Measurements from ENCODE around the gene KRT25.

Gene KRT25, protein sequence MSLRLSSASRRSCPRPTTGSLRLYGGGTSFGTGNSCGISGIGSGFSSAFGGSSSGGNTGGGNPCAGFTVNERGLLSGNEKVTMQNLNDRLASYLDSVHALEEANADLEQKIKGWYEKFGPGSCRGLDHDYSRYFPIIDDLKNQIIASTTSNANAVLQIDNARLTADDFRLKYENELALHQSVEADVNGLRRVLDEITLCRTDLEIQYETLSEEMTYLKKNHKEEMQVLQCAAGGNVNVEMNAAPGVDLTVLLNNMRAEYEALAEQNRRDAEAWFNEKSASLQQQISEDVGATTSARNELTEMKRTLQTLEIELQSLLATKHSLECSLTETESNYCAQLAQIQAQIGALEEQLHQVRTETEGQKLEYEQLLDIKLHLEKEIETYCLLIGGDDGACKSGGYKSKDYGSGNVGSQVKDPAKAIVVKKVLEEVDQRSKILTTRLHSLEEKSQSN

DNA sequence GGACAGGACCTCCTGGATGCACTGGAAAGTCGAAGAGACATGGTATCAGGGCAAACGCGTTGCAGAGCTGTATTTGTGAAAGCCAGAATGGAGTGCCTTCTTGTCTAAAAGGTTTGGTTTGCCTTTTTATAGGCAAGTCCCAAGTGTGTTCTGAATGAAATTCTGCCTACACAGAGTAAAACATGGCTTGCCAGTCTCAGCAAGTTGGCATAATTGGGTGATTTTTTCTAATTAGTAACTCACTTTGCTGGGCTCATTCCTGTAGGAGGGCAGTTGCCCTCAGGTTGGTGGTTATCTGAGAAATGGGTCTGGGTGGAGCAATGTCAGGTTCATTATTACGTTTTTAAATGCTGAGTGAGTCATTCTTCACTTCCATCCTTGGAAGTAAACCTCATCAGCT lies at the start of gene KRT25:
TSS of gene KRT25 (minus strand) at position 101 of the 400 bp plus-strand sequence. CDS start at position 41, 60 bp downstream.
- in situ Hi-C loops (cut with HindIII; ENCODE audit: low sequenced_read_pairs): no loop called here

DNA sequence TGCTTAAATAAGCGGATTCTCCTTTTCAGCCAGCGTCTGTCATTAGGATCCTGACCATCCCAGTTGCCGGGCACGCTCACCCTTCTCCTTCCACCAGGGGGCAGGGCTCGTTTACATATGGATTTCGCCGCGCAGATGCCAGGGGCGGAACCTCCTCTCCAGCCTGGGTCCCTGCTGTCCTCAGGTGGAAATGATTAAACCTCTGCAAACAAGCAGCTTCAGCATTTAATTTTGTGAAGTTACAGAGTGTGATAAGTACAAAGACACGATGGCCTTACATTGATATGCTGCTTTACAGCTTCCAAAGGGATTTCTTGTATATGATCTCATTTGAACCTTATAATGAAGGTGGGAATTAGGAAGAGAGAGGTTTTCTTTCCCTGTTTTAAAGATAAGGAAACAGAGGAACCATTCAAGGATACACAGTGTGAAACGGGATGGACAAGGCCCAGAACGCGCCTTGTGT lies 48.5 kb upstream of the KRT25 start:
- in situ Hi-C loops (cut with HindIII; ENCODE audit: low sequenced_read_pairs): no loop called here

DNA sequence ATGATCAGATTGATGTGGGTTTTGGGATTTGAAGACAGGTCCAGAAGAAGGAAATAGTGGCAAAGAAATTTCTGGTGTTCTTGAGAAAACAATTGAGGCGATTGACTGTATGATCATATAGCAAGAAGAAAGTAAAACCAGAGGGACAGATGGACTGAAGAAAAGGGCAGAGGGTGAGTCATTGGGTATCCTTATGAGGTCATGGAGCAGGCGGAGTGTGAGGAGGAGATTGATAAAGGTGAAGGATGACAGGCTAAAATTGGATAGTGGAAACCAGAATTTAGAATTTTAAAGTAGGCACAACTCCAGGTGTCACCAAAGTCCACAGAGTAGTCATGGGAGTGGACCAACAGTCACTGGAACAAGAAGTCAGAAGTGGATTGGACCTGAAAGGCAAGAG lies 46.0 kb upstream of the KRT25 start:
- in situ Hi-C loops (cut with HindIII; ENCODE audit: low sequenced_read_pairs): no loop called here

DNA sequence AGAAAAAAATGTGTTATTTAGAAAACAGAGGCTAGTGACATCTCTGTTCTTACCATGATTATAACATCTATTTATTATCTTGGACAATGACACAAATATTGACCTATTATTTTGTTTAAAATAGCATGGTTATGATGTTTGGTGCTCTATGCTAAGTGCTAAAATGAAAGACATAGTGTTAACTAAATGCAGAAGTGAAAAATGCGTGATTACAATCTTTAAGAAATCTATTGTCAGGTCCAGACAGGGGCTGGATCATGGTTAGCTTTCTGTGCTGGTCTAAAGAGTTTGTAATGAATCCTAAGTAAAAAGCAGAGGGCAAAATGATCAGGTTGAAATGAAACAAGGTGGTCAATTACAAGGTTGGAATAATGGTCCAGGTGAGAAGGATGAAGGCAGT lies 45.2 kb upstream of the KRT25 start:
- in situ Hi-C loops (cut with HindIII; ENCODE audit: low sequenced_read_pairs): no loop called here

DNA sequence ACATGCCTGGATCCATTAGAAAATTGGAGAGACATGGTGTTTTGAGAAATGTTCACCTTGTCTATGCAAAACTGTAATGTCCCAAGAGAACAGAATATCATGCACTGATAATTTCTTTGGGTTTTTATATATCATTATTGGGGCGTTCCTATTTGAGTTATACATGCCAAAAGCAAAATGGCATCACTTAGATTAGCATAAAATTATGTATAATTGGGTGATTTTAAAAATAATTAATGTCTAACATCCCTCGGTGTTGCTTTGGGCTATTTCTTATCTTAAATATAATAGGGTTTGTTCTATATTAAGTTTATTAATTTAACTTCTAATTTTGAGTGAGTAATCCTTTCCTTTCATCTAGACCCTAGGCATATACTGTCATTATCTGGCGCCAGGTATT lies 44.7 kb upstream of the KRT25 start, which contains the start of gene KRT28:
TSS of gene KRT28 (minus strand) at position 101 of the 400 bp plus-strand sequence. CDS start at position 35, 66 bp downstream.
- in situ Hi-C loops (cut with HindIII; ENCODE audit: low sequenced_read_pairs): no loop called here

DNA sequence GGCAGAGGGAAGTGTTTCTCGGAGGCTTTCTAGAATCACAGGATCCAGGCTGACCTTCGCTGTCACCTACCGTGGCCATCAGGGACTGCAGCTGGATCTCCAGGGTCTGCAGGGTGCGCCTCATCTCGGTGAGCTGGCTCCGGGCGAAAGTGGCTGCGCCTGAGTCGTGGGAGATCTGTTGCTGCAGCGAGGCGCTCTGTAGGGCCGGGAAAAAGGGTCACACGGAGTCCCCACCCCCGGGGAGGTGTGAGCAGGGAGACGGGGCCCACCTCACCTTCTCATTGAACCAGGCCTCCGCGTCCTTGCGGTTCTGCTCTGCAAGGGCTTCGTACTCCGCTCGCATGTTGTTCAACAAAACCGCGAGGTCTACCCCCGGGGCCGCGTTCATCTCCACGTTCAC lies 41.7 kb upstream of the KRT25 start:
- in situ Hi-C loops (cut with HindIII; ENCODE audit: low sequenced_read_pairs): no loop called here

DNA sequence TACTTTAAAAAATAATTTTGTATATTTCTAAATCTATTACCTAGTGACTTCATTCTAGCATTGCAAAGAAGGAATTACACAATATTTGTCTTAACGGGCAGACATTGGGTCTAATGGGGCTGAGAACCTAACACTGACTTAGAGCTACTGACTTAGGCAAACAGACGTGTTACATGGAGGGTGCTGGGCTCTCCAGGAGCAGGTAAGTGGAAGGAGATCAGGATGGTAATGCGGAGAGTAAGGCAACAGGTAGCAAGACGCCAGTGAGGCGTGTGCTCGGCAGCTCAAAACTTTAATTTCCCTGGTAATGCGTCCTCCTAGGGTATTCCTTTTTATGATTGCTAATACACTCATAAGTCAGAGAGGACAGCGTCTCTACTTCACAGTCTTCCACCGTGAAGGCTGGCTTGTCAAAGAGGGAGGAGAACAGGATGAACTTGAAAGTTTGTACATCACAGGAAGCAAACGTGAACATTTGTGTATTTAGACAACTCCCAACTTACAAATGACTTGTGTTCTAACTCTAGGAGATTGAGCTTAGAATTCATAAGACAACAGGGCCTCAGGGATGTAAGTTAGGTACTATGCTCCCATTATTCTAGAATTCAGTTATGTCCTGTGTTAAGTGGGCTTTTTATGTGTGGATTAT lies 40.0 kb upstream of the KRT25 start:
- in situ Hi-C loops (cut with HindIII; ENCODE audit: low sequenced_read_pairs): no loop called here

DNA sequence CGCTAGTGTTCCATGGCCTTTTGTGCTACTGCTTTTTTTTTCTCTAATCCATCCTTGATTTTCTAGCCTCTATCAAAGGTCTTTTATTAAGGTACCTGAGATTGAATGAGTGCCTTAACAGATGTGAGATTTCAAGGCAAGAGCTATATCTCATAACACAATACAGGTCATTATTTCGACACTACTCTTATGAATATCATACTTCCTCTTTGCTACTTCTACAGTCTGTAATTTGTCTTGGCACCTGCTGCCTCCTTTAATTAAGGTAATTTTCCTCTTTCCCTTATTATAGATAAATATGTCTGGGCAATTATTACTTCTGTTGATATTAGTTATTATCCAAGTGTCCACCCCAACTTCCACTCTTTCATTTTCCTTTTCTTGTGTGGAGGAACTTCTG lies 39.3 kb upstream of the KRT25 start:
- in situ Hi-C loops (cut with HindIII; ENCODE audit: low sequenced_read_pairs): no loop called here

DNA sequence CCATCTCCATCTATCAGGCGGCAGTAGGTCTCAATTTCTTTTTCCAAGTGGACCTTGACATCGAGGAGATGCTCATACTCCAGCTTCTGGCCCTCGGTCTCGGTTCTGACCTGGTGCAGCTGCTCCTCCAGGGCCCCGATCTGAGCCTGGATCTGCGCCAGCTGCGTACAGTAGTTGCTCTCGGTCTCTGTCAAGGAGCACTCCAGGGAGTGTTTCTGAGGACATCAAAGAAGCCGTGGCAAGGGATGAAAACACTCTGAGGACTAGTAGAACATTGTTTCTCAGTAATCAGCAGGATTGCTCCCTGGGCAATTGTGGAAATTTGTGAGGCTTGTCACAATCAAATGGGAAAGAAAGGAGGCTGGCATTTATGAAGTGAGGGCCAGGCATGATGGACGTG lies 38.7 kb upstream of the KRT25 start:
- in situ Hi-C loops (cut with HindIII; ENCODE audit: low sequenced_read_pairs): no loop called here

DNA sequence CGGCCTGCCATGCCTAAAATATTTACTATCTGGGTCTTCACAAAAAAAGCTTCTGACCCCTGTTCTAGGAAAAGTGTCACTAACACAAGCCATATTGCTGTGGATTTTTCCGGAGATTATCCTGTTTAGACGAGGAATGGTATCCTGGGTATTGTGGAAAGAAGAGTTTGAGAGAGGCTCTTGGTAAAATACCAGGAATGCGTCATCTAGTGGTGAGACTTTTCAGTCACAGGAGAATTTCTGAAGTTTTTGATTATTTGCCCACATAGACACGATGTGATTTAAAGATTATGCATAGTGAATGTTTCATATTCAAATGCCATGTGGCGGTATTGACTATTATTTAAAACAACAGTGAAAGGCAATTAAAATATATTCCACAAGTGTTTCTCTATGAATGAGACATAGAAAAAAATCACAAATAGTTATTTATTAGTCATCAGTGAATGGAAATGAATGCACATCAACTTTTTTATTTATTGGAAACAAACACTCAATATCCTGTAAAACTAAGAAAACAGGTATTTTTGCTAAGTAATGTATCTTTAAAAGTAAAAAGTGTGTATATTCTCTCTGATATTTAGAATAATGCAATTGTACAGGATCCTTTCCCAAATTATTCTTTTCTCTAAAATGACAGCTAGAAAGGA lies 36.8 kb upstream of the KRT25 start:
- in situ Hi-C loops (cut with HindIII; ENCODE audit: low sequenced_read_pairs): no loop called here

DNA sequence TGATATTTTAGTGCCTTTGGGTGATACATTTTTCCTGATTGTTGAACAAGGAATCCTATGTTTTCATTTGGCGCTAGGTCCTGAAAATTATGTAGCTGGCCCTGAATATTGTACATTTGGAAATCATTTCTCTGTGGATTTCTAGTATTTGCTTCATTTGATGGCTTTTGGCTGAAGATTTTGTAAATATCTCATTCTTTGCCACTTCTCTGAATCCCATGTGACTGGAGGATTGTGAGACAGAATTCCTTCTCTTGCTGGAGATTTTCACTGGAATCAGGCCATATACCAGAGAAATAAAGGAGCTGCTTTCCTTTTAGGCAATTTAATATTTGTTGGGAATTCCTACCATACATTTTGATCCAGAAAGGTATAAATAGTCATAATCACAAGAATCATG lies 36.0 kb upstream of the KRT25 start:
- in situ Hi-C loops (cut with HindIII; ENCODE audit: low sequenced_read_pairs): no loop called here

DNA sequence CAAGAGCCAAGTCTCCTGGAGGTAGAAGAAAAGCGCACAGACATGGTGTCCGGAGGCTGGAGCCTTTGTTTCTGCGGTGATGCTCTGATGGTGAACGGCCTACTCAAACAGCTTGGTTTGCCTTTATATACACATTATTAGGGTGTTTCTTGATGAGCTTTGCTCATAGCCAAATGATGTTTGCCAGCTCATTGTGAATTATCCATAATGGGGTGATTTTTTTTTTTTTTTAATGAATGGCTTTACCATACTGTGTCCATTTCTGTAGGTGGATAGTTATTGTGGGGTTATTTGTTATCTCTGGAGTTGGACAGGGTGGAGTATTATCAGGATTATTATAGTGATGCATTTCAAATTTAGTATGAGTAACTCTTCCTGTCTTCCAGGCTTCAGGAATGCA lies 27.3 kb upstream of the KRT25 start, which contains the start of gene KRT27:
TSS of gene KRT27 (minus strand) at position 101 of the 400 bp plus-strand sequence. CDS start at position 44, 57 bp downstream.
- in situ Hi-C loops (cut with HindIII; ENCODE audit: low sequenced_read_pairs): no loop called here

DNA sequence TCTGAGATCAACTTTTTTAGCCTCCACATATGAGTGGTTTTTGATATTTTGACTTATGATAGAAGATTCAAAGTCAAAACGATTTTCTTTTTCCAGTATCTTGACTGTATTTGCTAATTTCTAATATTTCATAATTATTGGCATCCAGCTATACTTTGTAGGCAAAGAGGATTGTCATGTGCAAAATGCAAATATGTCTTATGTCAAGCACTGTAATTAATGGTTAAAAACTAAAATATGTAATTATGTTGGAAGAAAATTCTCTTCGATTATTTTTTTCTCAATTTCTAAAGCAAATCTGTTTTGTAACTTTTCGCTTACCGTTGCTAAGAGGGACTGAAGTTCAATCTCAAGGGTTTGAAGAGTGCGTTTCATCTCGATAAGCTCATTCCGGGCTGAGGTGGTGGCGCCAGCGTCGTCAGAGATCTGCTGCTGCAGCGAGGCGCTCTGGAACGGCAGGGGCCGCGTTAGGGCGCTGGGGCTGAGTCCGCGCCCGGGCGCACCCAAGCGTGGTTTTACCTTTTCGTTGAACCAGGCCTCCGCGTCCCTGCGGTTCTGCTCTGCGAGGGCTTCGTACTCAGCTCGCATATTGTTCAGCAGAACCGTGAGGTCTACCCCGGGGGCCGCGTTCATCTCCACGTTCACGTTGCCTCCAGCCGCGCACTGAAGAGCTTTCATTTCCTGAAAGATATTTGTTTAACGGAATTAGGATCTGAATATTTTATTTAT lies 24.2 kb upstream of the KRT25 start:
- in situ Hi-C loops (cut with HindIII; ENCODE audit: low sequenced_read_pairs): no loop called here

DNA sequence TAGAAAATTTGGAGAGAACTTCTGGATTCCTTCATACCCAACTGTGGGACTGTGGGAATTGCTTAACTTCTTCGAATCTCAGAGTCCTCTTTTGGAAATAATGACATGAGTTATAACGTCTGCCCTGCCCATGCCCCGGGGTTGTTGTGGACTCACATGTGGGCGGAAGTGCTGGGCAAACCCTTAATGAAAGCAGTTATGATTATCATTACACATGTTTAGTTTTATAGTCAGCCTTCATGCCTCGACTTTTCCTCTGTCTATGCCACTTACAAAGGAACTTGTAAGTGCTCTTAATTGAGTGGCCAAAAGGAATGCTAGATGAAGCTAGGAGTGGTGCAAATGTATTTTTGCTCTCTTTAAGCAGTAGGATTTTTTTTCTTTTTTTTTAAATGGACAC lies 23.3 kb upstream of the KRT25 start:
- in situ Hi-C loops (cut with HindIII; ENCODE audit: low sequenced_read_pairs): no loop called here

DNA sequence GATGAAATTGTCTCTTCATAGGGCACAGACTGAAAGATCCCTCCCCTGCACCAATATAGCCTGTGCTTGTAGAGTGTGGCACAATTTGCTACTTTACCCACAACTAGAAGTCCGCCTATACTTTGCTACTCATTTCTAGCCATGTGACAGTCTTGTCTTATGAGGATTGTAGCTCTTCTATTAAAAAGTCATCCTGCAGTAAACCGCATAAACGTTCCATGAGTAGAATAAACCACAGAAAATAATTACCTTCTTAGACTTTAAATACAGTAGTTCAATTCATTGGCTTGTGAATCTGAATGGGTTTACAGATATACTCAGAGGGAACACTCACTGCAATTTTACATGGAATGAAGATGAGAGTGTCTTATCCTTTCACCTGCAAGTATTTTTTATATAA lies 22.8 kb upstream of the KRT25 start:
- in situ Hi-C loops (cut with HindIII; ENCODE audit: low sequenced_read_pairs): no loop called here

DNA sequence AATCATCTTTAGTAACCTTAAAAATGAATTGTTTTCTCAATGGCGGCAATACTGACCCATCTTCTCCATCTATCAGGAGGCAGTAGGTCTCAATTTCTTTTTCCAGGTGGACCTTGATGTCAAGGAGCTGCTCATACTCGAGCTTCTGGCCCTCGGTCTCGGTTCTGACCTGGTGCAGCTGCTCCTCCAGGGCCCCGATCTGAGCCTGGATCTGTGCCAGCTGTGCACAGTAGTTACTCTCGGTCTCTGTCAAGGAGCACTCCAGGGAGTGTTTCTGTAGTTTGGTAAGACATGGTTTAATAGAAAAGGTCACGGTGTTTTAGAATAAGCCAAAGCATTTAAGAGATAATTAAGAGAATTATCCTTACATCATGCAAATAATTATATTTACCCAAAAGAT lies 22.3 kb upstream of the KRT25 start:
- in situ Hi-C loops (cut with HindIII; ENCODE audit: low sequenced_read_pairs): no loop called here

DNA sequence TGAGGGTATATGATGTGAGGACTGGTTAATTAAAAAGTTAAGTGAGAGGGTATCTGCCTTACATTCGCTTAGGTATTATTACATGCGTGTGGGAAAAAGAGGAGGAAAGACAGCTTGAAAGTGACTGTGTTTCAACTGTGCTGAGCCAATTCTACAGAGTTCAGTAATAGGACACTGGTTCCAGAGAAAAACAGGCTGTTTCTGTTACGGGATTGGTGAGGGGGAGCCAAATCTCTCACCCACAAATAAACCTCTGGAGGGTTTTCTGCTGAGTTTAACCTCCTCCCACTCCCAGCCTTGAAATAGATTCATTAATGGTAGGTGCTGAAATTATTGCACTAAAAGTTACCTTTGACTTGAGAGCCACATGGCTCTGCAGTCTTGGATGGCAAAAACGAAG lies 20.8 kb upstream of the KRT25 start:
- in situ Hi-C loops (cut with HindIII; ENCODE audit: low sequenced_read_pairs): no loop called here

DNA sequence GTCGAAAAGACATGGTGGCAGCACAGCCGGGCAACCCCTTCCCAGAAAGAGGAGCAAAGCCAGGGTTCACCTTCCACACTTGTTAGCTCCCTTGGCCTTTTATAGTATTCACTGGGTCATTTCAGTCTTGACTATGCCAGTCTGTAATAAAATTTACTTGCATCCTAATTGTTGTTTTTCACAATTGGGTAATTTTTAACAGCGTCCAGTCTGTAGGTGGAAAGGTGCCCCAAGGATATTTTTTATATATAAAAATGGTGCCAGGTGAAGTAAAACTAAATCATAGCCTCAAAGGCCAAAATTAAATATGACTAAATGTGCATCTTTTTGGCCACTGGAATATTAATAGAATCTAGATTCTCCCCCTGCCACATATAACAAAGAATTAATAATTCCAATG lies 17.0 kb upstream of the KRT25 start, which contains the start of gene KRT26:
TSS of gene KRT26 (minus strand) at position 101 of the 400 bp plus-strand sequence. CDS start at position 13, 88 bp downstream.
- in situ Hi-C loops (cut with HindIII; ENCODE audit: low sequenced_read_pairs): no loop called here

DNA sequence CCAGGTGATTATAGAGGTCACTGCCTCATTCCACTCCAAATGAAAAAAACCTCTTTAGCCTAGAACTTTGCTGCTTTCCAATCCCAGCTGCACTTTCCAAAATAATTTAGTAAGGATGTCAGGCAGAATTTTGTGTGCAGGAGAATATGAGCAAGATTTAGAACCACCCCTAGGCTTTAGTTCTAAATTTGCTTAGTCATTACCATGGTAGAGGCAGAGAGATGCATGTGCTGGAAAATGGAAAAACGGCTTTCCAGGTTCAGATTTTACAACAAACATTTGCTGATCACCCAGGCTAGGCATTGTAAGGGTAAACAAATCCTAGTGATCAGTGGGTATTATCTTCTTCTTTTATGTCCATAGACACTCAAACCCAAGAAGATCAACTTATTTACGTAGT lies 10.5 kb upstream of the KRT25 start:
- in situ Hi-C loops (cut with HindIII; ENCODE audit: low sequenced_read_pairs): no loop called here

DNA sequence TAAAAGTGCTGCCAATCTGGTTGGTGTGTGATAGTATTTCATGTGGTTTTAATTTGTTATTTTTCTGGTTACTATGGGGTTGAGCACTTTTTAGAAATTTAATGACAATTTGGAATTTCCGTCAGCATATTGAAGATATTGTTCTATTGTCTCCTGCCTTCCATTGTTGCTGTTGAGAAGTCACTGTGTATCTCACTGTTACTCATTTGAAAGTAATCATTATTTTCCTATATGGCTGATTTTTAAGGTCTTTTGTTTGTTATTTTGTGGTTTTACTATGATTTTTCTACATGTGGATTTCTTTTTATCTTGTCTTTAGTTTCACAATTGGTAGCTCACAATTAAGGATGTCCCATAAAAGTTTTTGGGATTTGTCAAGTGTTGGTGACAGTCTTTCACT lies 8.6 kb upstream of the KRT25 start:
- in situ Hi-C loops (cut with HindIII; ENCODE audit: low sequenced_read_pairs): no loop called here

Data from DLD1 (cell line).